ENCODE data around the gene JARID2.

DNA sequence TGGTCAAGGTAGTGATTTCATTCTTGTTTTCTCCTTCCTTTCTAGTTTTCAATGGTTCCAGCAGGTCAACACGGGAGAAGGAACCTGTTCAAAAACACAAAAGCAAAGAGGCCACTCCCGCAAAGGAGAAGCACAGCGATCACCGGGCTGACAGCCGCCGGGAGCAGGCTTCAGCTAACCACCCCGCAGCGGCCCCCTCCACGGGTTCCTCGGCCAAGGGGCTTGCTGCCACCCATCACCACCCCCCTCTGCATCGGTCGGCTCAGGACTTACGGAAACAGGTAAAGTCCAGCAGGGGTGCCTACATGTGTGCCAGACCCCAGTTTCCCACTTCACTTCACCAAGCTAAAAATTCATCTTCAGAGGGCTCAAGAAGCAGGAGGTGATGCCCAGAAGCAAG, 241.4 kb downstream of the JARID2 start:
- TF ChIP-seq, protein P1, sequence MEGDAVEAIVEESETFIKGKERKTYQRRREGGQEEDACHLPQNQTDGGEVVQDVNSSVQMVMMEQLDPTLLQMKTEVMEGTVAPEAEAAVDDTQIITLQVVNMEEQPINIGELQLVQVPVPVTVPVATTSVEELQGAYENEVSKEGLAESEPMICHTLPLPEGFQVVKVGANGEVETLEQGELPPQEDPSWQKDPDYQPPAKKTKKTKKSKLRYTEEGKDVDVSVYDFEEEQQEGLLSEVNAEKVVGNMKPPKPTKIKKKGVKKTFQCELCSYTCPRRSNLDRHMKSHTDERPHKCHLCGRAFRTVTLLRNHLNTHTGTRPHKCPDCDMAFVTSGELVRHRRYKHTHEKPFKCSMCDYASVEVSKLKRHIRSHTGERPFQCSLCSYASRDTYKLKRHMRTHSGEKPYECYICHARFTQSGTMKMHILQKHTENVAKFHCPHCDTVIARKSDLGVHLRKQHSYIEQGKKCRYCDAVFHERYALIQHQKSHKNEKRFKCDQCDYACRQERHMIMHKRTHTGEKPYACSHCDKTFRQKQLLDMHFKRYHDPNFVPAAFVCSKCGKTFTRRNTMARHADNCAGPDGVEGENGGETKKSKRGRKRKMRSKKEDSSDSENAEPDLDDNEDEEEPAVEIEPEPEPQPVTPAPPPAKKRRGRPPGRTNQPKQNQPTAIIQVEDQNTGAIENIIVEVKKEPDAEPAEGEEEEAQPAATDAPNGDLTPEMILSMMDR (IDR thresholded peaks at IDR 0.05; ENCODE audit: poor library complexity, severe bottlenecking): no peak
- TF ChIP-seq SMC3 (conservative IDR thresholded peaks at IDR 0.05; ENCODE audit: poor library complexity) (no peak), POLR2AphosphoS5 (IDR thresholded peaks at IDR 0.05) (no peak), MXI1 (conservative IDR thresholded peaks at IDR 0.05; ENCODE audit: poor library complexity, severe bottlenecking) (no peak), EP300 (conservative IDR thresholded peaks at IDR 0.05; ENCODE audit: poor library complexity, severe bottlenecking) (no peak)
